Panc1 (cell line): ENCODE results near the gene GRIK5. TPM values are rescaled to one million over a fixed set of nuclear protein-coding genes. Genes with fewer than 3 reads are reported as not detected.

Experiments used
- ATAC-seq: fragments of 200-7000 bp; cut with Tn5 transposase; 2 replicates; pipeline ENCODE4 v1.9.1; 2020; ENCODE audit warnings: mild to moderate bottlenecking, moderate library complexity
- BruUV-seq: library from RNA; stranded (reverse); fragments of 400-500 nt; replicated peaks from 2 replicates; lab custom pipeline; 2021; lab: Mats Ljungman, UMichigan
- CTCF ChIA-PET: fragments of 300-600 bp; sonication (Branson Sonifier 250); formaldehyde crosslinking; loops from one replicate; lab custom pipeline; 2022; ENCODE audit warnings: antibody characterized with exemption; lab: Charles Lee
- POLR2A ChIA-PET: fragments of 300-600 bp; sonication (Branson Sonifier 250); formaldehyde crosslinking; loops from one replicate; lab custom pipeline; 2022; ENCODE audit warnings: antibody characterized with exemption; lab: Charles Lee
- DNase-seq: peaks from one replicate; pipeline ENCODE4 v3.0.0-alpha.2; 2010; ENCODE audit warnings: low read depth, low spot score
- H3K27ac ChIP-seq: 2 replicates; pipeline ENCODE4 v1.5.1; 2011; ENCODE audit warnings: mild to moderate bottlenecking, low read length, inconsistent platforms
- H3K27me3 ChIP-seq: fragments of 200-500 bp; sonication (Bioruptor generic); 2 replicates; pipeline ENCODE4 v1.6.0; 2014; ENCODE audit warnings: low read length, inconsistent platforms; ENCODE audit not compliant: control insufficient read depth, insufficient read depth
- H3K36me3 ChIP-seq: fragments of 200-500 bp; sonication (Bioruptor generic); 2 replicates; pipeline ENCODE4 v1.5.1; 2014; ENCODE audit warnings: inconsistent platforms, mild to moderate bottlenecking, low read length, moderate library complexity; ENCODE audit not compliant: control insufficient read depth, insufficient read depth
- H3K4me1 ChIP-seq: 2 replicates; pipeline ENCODE4 v1.5.1; 2011; ENCODE audit warnings: inconsistent platforms, mild to moderate bottlenecking, low read length, moderate library complexity; ENCODE audit not compliant: control insufficient read depth, insufficient read depth
- H3K4me3 ChIP-seq, 2 experiments: 2 replicates each; pipeline ENCODE4 v1.5.1; 2011 to 2012; ENCODE audit warnings: low read depth in 2 of 2, low read length in 2 of 2, mild to moderate bottlenecking in 2 of 2, inconsistent platforms in 1 of 2, moderate library complexity in 1 of 2
- H3K9me3 ChIP-seq: fragments of 200-500 bp; sonication (Bioruptor generic); 2 replicates; pipeline ENCODE4 v1.5.1; 2014; ENCODE audit warnings: low read depth, mild to moderate bottlenecking, inconsistent platforms, low read length, moderate library complexity; ENCODE audit not compliant: control insufficient read depth, insufficient read depth
- POLR2AphosphoS5 ChIP-seq: IDR thresholded peaks from 2 replicates; pipeline ENCODE4 v1.6.1; 2012; ENCODE audit warnings: mild to moderate bottlenecking, low read depth, low read length, moderate library complexity
- SIN3A ChIP-seq: IDR thresholded peaks from 2 replicates; pipeline ENCODE4 v1.6.1; 2012; ENCODE audit warnings: low read depth, mild to moderate bottlenecking, low read length, moderate library complexity, borderline replicate concordance; ENCODE audit not compliant: insufficient read depth
- TCF7L2 ChIP-seq: IDR thresholded peaks from 2 replicates; pipeline ENCODE4 v1.6.1; 2011; ENCODE audit warnings: mild to moderate bottlenecking, low read depth, low read length, inconsistent platforms
- in situ Hi-C: cut with HindIII; loops from 2 replicates; pipeline ENCODE4 v1.10.0; 2016; ENCODE audit warnings: low sequenced_read_pairs, low pct_unique_long_range_greater_than_20kb
- intact Hi-C: fragments of 100-400 bp; cut with micrococcal nuclease; formaldehyde crosslinking; loops from one replicate; pipeline ENCODE4 v1.10.0; 2022; ENCODE audit not compliant: unreplicated experiment
- total RNA-seq: library from RNA; stranded (reverse); gene quantifications from one replicate; pipeline ENCODE4 v1.2.1, GENCODE V29; 2021; ENCODE audit not compliant: unreplicated experiment
- TF ChIP-seq, protein P1 (sequence below): fragments of 450-650 bp; IDR thresholded peaks from 2 replicates; pipeline ENCODE4 v1.5.1; 2017; ENCODE audit warnings: mild to moderate bottlenecking
- TF ChIP-seq, protein P2 (sequence below), 2 experiments: IDR thresholded peaks; 2 replicates each; pipeline ENCODE4 v1.6.1; 2011 to 2012; ENCODE audit warnings: low read depth in 2 of 2, control low read depth in 1 of 2, low read length in 1 of 2, mild to moderate bottlenecking in 1 of 2, moderate library complexity in 1 of 2; ENCODE audit not compliant: insufficient read depth in 1 of 2

GRIK5 gene
- total RNA-seq, 1 experiment from 2014 or later = 0.62 TPM

DNA sequence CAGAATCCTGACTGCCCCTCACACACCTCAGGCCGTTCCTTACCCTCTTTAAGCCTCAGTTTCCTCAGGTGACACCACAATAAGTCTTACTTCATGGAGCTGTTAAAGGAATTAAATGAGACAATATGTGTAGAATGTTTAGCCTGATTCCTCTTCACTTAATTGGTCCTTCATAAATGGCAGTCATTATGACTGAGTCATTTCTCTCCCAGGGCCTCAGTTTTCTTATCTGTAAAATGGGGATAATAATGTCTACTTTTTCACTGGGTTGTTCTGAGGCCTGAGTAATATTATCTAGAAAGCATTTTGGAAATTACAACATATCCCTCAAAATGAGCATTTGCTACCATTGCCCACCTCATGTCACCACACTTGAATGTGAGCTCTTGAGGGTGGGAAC, 40.7 kb upstream of the GRIK5 start:
- no peak overlapping the region for H3K4me3 ChIP-seq
- intact Hi-C loops (no loop called here), in situ Hi-C loops (no loop called here)
- H3K9me3 ChIP-seq = no peaks in the 10 kb centered on the region
- ATAC-seq (no peak), DNase-seq (no peak)
- POLR2A ChIA-PET = no interaction called here
- no peak for TF ChIP-seq TCF7L2
- TF ChIP-seq SIN3A = no peak
- TF ChIP-seq, protein P1, sequence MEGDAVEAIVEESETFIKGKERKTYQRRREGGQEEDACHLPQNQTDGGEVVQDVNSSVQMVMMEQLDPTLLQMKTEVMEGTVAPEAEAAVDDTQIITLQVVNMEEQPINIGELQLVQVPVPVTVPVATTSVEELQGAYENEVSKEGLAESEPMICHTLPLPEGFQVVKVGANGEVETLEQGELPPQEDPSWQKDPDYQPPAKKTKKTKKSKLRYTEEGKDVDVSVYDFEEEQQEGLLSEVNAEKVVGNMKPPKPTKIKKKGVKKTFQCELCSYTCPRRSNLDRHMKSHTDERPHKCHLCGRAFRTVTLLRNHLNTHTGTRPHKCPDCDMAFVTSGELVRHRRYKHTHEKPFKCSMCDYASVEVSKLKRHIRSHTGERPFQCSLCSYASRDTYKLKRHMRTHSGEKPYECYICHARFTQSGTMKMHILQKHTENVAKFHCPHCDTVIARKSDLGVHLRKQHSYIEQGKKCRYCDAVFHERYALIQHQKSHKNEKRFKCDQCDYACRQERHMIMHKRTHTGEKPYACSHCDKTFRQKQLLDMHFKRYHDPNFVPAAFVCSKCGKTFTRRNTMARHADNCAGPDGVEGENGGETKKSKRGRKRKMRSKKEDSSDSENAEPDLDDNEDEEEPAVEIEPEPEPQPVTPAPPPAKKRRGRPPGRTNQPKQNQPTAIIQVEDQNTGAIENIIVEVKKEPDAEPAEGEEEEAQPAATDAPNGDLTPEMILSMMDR = no peak
- no peak for TF ChIP-seq POLR2AphosphoS5
- TF ChIP-seq, protein P2, sequence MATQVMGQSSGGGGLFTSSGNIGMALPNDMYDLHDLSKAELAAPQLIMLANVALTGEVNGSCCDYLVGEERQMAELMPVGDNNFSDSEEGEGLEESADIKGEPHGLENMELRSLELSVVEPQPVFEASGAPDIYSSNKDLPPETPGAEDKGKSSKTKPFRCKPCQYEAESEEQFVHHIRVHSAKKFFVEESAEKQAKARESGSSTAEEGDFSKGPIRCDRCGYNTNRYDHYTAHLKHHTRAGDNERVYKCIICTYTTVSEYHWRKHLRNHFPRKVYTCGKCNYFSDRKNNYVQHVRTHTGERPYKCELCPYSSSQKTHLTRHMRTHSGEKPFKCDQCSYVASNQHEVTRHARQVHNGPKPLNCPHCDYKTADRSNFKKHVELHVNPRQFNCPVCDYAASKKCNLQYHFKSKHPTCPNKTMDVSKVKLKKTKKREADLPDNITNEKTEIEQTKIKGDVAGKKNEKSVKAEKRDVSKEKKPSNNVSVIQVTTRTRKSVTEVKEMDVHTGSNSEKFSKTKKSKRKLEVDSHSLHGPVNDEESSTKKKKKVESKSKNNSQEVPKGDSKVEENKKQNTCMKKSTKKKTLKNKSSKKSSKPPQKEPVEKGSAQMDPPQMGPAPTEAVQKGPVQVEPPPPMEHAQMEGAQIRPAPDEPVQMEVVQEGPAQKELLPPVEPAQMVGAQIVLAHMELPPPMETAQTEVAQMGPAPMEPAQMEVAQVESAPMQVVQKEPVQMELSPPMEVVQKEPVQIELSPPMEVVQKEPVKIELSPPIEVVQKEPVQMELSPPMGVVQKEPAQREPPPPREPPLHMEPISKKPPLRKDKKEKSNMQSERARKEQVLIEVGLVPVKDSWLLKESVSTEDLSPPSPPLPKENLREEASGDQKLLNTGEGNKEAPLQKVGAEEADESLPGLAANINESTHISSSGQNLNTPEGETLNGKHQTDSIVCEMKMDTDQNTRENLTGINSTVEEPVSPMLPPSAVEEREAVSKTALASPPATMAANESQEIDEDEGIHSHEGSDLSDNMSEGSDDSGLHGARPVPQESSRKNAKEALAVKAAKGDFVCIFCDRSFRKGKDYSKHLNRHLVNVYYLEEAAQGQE (IDR thresholded peaks at IDR 0.05; ENCODE audit: insufficient read depth in 1 of 2, low read depth in 2 of 2, low read length in 1 of 2) = no peak
- H3K27me3 ChIP-seq = no peaks in the 10 kb centered on the region
- CTCF ChIA-PET = no interaction called here
- H3K36me3 ChIP-seq = no peaks in the 10 kb centered on the region
- H3K4me1 ChIP-seq = peaks cover 9% of the 10 kb centered on the region
- BruUV-seq = no TSS peak
- H3K27ac ChIP-seq = no peak overlapping the region

DNA sequence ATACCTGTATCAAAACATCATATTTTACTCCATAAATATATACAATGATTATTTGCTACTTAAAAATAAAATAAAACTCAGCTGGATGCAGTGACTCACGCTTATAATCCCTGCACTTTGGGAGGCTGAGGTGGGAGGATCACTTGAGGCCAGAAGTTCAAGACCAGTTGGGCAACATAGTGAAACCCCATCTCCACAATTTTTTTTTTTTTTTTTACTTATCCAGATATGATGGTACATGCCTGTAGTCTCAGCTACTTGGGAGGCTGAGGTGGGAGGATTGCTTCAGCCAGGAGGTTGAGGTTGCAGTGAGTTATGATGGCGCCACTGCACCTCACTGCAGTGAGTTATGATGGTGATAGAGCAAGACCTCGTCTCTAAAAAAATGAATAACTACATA, 39.9 kb upstream of the GRIK5 start:
- H3K4me3 ChIP-seq = no peak overlapping the region
- in situ Hi-C loops (no loop called here), intact Hi-C loops (no loop called here)
- no peaks in the 10 kb centered on the region for H3K36me3 ChIP-seq
- BruUV-seq = no TSS peak
- ATAC-seq (no peak), DNase-seq (no peak)
- no peaks in the 10 kb centered on the region for H3K27me3 ChIP-seq
- H3K4me1 ChIP-seq = peaks cover 9% of the 10 kb centered on the region
- ChIA-PET CTCF (interaction anchor here (0.6 kb wide), 1 partner anchor 361 kb away, joined by 3 read pairs; no protein-coding TSS in a partner anchor), POLR2A (no interaction called here)
- H3K27ac ChIP-seq = no peak overlapping the region
- TF ChIP-seq, protein P2 (IDR thresholded peaks at IDR 0.05; ENCODE audit: insufficient read depth in 1 of 2, low read depth in 2 of 2, low read length in 1 of 2) = no peak
- TF ChIP-seq, protein P1 = no peak
- TF ChIP-seq POLR2AphosphoS5 = no peak
- no peak for TF ChIP-seq TCF7L2
- TF ChIP-seq SIN3A = no peak
- H3K9me3 ChIP-seq = no peaks in the 10 kb centered on the region
